Erythroblast (primary cell): ENCODE measurements around the gene PRG3.

Experiments used
- GATA1 ChIP-seq: IDR thresholded peaks from 2 replicates; pipeline ENCODE4 v1.6.1; 2011; ENCODE audit warnings: low read depth, mild to moderate bottlenecking, control low read depth, low read length, moderate library complexity
- POLR2A ChIP-seq: IDR thresholded peaks from 2 replicates; pipeline ENCODE4 v1.6.1; 2011; ENCODE audit warnings: mild to moderate bottlenecking, low read length

DNA sequence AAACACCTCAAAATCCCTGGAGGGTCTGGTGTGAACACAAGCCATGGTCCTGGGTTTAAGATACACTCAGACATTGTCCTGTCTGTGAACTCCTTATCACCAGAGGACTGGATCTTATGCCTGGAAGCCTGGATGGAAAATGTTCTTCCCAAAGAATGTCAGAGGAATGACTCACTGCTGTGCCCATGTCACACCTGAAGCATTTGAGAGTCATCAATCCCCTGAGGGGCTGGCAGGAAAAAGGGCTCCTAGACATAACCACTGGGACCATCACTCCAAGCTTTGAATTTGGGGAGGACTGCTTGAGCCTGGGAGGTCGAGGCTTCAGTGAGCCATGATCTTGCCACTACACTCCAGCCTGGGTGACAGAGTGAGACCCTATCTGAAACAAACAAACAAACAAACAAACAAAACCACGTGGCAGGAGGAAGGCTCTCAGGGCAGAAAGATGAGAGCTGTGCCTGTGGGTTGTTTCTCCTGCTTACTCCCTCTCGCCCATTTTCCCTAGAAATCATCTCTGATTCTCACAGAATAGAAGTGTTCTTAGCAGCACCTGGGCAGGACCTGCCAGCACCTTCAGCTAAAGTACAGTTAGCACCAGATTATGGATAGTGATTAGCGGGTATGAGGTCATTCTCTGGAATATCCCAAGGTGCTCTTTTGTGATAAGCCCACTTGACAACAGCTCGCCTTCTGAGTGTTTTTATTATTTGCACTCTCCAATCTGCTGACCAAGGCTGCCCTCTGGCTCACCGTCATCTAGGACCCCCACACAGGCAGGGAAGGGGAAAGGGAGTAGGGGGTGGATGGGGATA lies 21.4 kb upstream of the PRG3 start:
- TF ChIP-seq POLR2A, result peak; percentile 53
- TF ChIP-seq GATA1, result no peak
